GM21619 (cell line): Measurements from ENCODE around the gene ACSF3.

ENCODE experiments used
- ATAC-seq: cut with Tn5 transposase; IDR thresholded peaks from one replicate; pipeline ENCODE4 v1.9.1; 2021; ENCODE audit not compliant: unreplicated experiment

ACSF3 gene

DNA sequence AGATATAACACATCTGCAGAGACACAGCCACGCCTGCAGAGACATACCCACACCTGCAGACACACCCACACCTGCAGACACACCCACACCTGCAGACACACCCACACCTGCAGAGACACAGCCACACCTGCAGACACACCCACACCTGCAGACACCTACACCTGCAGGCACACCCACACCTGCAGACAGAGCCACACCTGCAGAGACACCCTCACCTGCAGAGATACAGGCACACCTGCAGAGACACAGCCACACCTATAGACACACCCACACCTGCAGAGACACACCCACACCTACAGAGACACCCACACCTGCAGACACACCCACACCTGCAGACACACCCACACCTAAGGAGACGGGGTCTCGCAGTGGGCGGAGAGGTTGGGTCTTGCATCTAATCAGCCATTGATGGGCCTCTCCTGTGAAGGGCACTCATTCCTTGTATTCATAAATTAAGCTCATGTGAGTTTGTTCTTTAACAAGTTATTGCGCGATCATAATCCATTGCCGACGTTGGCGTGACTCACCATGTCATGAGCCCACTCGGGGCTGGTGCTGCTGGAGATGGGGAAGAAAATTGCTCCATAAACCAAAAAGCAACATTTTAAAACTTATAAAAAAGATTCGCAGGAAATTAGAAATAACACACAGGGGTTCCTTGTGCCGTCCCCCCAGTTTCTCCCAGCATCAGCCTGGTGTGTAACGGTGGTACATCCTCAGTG is 49.0 kb downstream of the ACSF3 start:
- ATAC-seq: no peak

DNA sequence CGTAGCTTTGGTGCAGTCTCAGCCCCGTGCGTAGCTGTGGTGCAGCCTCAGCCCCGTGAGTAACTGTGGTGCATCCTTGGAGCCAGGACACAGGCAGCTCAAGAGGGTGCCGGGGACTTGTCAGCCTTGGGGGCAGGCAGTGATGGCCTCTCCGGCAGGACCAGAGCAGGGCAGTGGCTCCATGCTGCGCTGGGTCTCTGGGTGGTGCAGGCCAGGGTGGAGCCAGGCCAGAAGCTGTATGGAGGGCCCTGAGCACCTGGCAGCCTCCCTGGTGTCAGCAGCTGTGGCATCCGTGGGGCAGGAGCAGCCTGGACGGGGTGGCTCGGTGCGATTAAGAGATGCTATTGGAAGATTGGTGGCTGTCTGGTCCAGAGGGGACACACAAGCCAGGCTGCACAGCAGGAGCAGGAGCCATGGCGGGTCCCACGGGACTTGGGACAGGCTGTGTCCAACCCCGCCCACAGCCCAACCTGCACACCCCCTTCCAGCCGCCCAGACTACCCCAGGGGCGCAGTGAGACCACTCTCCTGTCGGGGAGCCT is 49.6 kb downstream of the ACSF3 start:
- no peak for ATAC-seq

DNA sequence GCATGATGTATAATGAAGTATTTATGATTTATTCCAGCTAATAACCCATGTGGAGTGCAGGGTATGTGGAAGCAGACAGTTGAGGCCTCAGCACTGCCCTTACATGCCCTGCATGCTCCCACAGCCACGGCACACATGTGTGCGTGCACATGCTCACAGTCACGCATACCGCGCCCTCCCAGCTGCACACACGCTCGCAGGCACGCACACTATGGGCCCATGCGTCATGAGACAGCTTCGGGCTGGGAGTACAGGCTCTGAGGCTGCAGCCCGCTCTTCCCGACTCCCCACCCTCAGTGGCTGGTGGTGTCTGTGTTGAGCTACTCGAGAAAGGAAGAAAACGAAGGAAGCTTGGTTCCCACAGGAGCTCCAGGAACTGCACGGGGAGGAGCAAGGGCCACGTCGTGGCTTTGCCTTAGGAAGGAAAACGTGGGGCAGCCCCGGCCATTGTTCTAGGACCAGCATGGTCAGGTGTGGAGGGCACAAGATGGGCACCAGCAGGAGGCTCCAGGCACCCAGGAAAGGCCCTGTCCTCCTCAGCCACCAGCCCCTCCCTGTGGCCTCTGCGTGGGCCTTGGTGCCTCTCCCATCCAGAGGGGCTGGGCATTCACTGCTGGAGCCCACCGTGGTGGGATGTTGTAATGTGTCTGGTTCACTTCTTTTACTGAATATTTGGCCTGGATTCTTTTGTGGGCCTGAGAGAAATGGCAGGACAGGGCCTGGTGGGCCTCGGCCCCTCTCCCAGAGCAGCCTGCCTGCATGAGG is 50.4 kb downstream of the ACSF3 start:
- no peak for ATAC-seq

DNA sequence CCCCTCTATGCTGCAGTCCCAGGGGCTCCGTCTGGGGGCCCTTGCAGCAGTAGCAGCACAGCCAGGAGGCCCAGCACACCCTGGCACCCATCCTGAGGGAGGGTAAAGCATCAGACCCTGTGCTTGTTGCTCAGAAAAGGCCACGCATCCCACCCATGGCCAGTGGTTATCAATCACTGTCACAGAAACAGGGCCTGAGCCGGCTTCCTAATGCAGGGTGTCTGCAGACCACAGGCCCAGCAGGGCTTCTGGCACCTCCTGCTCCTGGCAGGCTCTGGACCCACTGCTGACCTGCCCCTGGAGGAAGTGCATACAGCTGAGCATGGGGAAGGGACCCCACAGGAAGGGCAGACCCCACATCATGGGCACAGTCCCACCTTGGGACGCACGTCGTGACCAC is 51.0 kb downstream of the ACSF3 start:
- ATAC-seq: no peak

DNA sequence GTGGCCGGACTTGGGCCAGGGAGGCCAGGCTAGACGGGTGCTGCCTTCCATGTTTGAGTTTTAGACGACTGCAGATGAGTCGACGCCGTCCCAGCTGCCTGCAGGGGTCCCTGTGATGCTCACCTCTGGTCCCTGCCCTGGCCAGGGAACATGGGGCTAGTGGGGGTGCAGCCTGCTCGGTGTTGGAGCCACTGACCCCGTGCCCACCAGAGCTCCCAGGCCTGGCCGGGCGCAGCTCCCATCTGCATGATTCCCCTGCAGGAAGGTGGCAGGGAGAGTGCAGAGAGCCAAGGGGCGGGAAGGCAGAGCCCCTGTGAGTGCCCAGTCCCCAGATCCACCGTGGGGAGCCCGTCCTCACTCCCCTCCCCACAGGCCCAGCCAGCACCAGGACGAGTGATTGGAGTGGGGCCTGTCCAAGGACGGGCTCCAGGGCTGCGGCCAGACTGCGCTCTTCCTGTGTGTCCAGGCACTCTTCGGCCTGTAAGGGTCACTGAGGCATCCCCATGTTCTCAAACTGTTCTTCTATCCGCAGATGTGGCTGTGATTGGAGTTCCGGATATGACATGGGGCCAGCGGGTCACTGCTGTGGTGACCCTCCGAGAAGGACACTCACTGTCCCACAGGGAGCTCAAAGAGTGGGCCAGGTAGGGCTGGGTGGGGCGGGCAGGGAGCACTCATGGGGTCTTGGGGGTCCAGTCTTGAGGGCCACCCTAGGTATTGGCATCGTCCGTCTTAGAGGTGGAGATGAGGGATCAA is 51.9 kb downstream of the ACSF3 start:
- no peak for ATAC-seq

DNA sequence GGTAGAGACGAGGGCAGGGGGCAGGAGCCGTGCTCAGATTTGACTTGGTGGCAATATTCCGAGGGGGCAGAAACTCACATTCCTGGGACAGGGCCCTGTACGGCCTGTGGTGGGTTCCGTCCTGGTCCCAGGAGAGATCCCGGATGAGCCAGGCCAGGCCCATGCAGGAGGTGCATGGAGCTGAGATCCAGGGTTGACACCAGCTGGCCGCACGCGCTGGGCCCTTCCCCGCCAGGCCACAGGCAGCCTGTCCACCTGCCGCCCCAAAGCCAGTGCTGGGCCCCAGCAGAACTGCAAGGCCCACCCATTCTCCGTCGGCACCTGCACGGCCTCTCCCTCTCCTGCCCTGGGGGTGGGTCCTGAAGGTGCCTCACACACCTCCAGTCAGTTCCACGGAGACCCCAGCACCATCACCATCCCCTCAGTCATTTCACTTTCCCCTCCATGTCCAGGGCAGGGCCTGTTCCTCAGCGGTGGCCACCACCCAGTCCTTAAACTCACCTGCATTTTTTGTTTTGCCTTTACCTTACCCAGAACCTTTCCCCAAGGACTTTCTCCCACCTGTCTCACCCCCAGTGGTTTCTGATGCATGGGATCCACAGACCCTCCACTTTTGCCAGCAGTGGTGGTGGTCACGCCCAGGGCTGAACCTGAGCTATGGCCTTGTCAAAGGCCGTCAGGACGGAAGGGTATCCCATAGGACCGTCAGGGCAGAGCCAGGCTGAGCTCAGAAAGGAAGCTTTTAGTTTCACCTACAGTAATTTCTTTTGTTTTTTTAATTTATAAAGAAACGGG is 52.8 kb downstream of the ACSF3 start:
- no peak for ATAC-seq

DNA sequence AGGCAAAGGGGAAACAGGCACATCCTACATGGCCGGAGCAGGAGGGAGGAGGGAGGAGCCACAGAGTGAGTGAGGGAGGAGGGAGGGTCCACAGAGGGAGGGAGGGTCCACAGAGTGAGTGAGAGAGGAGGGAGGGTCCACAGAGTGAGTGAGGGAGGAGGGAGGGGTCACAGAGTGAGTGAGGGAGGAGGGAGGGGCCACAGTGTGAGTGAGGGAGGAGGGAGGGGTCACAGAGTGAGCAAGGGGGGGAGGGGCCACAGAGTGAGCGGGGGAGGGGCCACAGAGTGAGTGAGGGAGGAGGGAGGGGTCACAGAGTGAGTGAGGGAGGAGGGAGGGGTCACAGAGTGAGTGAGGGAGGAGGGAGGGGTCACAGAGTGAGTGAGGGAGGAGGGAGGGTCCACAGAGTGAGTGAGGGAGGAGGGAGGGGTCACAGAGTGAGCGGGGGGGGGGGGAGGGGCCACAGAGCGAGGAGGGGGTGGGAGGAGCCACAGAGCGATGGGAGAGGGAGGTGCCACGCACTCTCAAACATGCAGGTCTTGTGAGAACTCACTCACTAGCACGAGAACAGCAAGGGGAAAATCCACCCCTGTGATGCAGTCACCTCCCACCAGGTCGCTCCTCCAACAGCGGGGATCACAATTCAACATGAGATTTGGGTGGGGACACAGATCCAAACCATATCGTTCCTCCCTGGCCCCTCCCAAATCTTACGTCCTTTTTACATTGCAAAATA is 53.6 kb downstream of the ACSF3 start:
- no peak for ATAC-seq

DNA sequence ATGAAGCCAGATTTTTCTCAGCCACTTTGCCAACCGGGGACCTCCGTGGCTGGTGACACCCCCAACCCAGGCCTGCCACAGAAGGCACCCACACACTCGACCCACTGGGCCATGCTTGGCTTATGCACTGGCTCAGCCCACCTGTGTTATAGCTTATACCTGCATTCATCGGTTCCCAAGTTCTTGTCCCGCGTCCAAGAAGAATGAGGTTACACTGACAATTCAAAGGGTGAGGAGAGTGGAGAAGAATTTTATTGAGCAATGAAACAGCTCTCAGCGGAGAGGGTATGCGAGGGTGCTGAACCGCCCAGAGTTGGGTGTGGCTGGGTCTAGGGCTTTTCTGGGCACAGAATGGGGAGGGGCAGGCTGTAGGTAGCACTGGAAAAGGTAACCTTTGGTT is 55.7 kb downstream of the ACSF3 start:
- no peak for ATAC-seq

DNA sequence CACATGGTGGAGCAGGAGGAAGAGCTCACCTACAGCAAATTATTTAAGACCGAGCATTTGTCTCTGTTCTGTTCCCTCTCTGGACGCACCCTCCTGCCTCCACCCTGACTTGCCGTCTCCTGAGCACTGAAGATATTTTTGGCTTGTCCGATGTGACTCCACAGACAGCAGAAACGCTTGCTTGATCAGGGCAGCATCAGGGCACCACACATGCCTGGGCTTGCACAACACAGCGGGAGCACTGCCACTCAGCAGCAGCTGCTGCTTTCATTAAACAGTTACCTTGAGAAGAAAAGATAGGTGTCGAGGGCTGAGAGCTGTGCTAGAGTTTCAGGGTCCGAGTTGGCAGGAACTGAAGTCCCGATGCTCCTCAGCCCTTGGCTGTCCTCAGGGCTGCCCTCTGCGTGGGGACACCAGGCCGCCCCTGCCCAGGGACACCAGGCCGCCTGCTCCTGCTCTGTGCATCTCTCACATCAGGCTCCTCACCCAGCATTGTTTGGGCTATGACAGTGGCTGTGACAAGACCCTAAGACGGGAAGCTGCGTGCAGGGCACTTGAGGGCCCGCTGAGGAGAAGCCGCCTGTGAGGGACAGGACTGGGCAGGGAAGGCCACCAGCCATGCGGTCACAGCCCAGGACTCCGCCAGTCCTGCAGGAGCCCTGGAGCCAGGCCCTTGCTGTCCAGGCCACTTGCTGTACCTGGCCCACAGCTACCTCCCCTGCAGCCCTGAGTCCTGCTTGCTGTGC is 56.6 kb downstream of the ACSF3 start:
- no peak for ATAC-seq

DNA sequence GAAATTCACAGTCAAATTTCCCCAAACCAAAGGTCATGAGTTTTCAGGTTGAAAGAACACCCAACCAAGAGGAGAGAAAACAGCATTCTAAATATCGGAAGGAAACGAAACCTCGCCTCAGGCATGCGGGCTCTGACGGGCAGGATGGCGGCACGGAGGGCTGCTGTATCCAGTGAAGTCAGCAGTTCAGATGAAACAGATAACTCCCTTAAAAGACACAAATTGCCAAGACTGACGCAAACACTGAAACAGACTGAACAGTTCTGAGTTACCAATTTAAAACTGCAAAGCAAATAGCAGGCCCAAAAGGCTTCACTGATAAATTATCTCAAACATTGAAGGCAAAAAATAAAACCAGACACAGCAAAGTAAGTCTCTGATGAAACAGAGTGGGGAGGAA is 57.3 kb downstream of the ACSF3 start:
- ATAC-seq: no peak

DNA sequence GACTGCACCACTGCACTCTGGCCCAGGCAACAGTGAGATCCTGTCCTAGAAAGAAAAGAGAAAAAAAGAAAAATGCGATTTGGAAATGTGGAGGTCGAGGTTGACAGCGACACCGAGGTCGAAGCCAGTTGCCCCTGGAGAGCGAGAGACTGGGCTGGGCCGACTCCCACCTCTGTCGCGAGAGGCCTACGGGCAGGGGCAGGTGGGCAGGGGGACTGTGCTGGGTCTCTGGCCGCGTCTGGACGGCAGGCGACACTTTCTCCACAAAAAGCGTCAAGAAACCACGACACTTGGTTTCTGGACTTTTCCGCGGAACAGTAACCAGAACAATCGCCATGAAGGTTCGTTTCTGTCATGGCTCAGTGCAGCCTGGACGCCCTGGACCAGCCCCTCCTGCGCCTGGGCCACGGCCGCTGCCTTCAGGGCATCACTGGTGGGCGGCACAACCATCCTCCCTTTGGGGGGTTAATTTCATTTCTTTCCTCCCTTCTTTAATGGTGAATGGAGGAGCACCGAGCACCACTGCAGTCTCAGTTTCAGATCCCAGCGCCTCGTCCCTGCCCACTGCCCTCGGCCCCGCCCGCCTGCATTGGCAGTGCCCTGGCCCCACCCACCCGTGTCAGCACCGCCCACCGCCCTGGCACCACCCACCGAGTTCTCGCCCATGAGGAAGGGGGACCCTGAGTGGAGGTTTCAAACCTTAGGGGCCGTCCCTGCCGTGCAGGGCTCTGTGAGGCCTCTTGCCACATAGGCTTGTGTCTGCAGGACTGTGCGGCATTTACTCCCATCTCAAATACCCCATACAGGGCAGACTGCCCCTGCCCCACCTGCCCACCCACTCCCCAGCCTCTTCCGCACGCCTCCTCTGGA is 59.4 kb downstream of the ACSF3 start:
- ATAC-seq: no peak

DNA sequence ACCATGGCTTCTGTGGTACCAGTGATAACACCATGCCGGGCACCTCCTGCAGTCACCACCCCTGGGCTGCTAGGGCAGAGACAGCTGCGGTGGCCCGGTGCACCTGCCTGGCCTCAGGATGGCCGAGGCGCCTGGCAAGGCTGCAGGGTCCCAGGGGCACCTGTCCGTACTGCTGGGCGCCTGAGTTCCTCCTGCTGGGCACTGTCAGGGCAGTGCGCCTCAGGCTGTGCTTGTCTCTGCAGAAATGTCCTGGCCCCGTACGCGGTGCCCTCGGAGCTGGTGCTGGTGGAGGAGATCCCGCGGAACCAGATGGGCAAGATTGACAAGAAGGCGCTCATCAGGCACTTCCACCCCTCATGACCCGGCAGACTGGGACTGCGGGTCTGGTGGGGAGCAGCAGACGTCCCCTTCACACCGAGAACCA is 60.2 kb downstream of the ACSF3 start:
- ATAC-seq: no peak

DNA sequence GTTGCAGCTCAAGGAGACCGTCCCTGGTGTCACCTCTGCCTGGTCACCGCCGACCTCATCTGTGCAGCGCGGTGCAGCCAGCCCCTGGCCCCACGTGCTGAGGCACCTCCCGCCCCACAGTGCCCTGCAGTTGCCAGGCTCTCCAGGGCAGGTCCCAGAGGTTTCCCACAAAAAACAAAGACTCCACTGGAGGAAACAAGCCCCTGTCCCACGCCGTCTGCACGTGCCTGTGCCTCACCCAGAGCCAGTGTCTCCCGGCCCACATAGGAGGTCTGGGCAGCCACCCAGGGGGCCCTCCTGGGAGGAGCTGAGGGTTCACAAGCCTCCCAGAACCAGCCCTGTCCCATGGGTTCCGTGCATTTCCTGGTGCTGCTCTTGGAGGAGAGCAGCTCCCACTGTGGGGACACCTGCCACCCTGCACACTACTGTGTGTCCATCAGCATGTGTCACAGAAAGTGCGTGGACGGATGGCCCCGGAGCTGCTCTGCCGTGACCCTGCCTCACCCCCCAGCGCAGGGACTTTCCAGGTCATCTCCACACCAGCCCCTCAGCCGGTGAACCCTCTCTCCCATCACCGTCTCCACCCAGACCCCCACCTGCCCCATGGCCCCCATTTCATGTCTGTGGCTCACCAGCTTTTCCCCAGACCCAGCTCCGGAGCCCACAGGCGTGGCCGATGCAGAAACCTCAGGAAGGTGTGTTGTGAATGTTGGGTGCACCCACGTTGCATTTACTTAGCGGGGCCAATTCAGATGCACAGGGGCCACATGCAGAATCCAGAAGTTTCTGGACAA is 60.9 kb downstream of the ACSF3 start:
- ATAC-seq: no peak

DNA sequence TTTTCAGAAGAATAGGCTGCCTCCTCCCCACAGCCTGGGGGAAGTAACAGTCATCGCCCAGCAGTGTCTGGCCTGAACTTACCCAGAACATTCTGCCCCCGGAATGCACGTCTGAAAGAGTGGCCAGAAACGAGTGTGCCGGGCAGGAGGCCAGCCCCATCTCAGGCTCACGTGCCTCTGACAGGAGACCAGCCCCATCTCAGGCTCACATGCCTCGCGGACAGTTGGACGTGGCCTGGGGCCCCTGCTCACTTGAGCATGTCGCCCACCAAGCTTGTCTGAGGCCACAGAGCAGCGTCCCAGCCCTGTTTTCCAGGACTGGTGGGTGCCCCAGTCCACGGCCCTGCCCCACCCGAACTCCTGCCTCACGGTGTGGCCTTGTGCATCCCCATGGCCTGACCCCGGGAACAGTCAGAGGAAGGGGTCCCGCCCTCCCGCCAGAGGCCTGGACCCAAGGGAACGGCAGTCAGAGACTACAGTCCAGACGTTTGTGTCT is 61.6 kb downstream of the ACSF3 start:
- no peak for ATAC-seq

DNA sequence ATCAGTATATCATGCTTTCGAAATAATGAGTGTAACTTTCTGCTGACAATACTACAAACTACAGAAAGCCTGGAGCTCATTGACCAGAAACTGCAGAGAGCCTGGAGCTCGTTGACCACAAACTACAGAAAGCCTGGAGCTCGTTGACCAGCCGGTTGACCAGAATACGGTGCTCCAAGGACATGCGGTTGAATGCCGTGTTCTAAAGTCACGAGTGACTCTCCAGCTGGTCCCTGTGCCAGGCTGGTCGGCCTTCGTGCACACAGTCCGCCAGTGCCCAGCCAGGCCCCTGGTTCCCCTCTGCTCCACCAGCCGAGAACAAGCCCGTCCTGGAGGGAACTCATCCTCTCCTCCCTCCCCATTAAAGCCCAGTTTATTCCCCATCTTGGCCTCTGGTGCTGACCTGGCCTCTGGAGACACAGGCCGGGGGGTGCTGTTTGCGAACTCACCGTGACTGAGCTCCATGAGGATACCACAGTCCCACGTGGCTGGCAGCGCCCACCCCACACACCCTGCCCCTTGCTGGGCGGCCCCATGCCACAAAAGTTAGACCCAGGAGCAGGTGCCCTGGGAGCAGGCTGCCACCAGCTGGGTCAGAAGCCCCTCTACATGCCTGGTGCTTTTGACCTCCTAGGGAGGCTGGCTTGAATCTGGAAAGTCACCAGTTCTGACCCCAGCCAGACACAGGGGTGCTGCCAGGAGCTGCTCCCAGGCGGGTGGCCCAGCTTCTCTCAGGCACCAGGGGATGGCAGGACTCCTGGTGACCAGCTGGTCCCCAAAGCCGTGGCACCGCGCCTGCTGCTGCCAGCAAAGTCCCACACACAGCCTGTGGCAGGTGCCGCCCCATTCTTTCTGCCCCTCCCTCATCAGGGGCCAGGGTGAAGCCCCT is 62.4 kb downstream of the ACSF3 start:
- no peak for ATAC-seq
